HEK293 (cell line): ENCODE data around the gene NSMCE4A.

Source experiments
- GLIS2 ChIP-seq: fragments of 450-650 bp; formaldehyde crosslinking; IDR thresholded peaks from 2 replicates; pipeline ENCODE4 v1.5.1; 2016; ENCODE audit warnings: missing biosample characterization, missing genetic modification characterization
- HOXA7 ChIP-seq: sonication (generic); formaldehyde crosslinking; IDR thresholded peaks from 2 replicates; pipeline ENCODE4 v1.8.1; 2022; ENCODE audit warnings: missing genetic modification reagents, borderline replicate concordance
- MYNN ChIP-seq: fragments of 450-650 bp; formaldehyde crosslinking; IDR thresholded peaks from 2 replicates; pipeline ENCODE4 v1.5.1; 2016; ENCODE audit warnings: missing biosample characterization, missing genetic modification characterization, borderline replicate concordance
- ZFP69B ChIP-seq: fragments of 450-650 bp; formaldehyde crosslinking; IDR thresholded peaks from 2 replicates; pipeline ENCODE4 v1.5.1; 2016; ENCODE audit warnings: missing biosample characterization, missing genetic modification characterization
- ZNF114 ChIP-seq: fragments of 450-650 bp; formaldehyde crosslinking; IDR thresholded peaks from 2 replicates; pipeline ENCODE4 v1.5.0; 2017; ENCODE audit warnings: missing biosample characterization, missing genetic modification characterization
- ZNF174 ChIP-seq: fragments of 450-650 bp; formaldehyde crosslinking; IDR thresholded peaks from 2 replicates; pipeline ENCODE4 v1.5.0; 2017; ENCODE audit warnings: missing biosample characterization, mild to moderate bottlenecking, missing genetic modification characterization
- ZNF184 ChIP-seq: fragments of 450-650 bp; IDR thresholded peaks from 2 replicates; pipeline ENCODE4 v1.5.1; 2018; ENCODE audit warnings: missing biosample characterization, mild to moderate bottlenecking, missing genetic modification characterization
- ZNF239 ChIP-seq: fragments of 450-650 bp; formaldehyde crosslinking; IDR thresholded peaks from 2 replicates; pipeline ENCODE4 v1.5.1; 2016; ENCODE audit warnings: missing biosample characterization, missing genetic modification characterization
- ZNF521 ChIP-seq: fragments of 450-650 bp; formaldehyde crosslinking; IDR thresholded peaks from 2 replicates; pipeline ENCODE4 v1.5.1; 2017; ENCODE audit warnings: missing biosample characterization, mild to moderate bottlenecking, missing genetic modification characterization
- ZNF776 ChIP-seq: fragments of 450-650 bp; formaldehyde crosslinking; IDR thresholded peaks from 2 replicates; pipeline ENCODE4 v1.5.0; 2017; ENCODE audit warnings: missing biosample characterization, missing genetic modification characterization, borderline replicate concordance
- ZNF843 ChIP-seq: fragments of 450-650 bp; formaldehyde crosslinking; IDR thresholded peaks from 2 replicates; pipeline ENCODE4 v1.5.1; 2016; ENCODE audit warnings: missing biosample characterization, missing genetic modification characterization
- TF ChIP-seq, protein P1 (sequence below): fragments of 450-650 bp; formaldehyde crosslinking; IDR thresholded peaks from 2 replicates; pipeline ENCODE4 v1.5.1; 2016; ENCODE audit warnings: missing biosample characterization, missing genetic modification characterization
- TF ChIP-seq, protein P2 (sequence below): fragments of 450-650 bp; formaldehyde crosslinking; IDR thresholded peaks from 2 replicates; pipeline ENCODE4 v1.5.1; 2016; ENCODE audit warnings: missing biosample characterization, missing genetic modification characterization

DNA sequence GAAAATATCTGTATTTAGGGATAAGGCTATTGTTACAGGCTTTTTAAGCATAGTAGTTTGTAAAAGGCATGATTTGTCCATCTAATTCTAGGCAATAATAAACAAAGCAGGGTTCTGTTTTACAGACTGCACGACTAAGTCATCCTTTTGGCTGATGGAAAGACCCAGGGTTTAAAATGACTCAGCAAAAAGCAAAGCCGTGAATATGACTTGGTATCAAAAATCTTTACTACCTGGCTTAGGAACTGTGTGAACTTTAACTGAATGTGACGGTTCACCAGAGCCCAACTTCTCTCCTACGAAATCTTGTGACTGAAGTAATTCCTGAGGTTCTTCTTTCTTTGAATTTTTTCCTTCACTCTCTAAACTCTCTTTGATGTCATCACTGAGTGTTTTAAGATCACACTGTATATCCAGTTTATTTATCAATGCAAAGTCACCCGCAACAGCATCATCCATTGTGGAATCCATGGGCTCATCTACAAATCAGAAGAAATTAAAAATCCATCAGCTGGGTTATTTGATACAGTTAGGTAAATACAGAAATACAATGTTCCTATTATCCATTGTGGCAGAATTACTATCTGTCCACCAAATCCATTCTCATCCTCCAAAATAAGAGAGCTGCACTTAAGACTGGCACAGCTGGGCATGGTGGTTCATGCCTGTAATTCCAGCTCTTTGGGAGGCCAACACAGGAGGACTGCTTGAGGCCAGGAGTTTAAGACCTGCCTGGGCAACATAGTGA, 64.2 kb downstream of the NSMCE4A start:
- TF ChIP-seq ZNF843 (no peak), GLIS2 (no peak), ZNF184 (tag by site-specific recombination) (no peak), ZNF776 (tag by site-specific recombination) (no peak), ZNF114 (tag by site-specific recombination) (no peak), ZFP69B (tag by site-specific recombination) (no peak), ZNF174 (no peak), MYNN (tag by site-specific recombination) (no peak), ZNF239 (tag by site-specific recombination) (no peak), ZNF521 (tag by site-specific recombination) (no peak), HOXA7 (CRISPR knock-in tag) (no peak)
- TF ChIP-seq, protein P1, sequence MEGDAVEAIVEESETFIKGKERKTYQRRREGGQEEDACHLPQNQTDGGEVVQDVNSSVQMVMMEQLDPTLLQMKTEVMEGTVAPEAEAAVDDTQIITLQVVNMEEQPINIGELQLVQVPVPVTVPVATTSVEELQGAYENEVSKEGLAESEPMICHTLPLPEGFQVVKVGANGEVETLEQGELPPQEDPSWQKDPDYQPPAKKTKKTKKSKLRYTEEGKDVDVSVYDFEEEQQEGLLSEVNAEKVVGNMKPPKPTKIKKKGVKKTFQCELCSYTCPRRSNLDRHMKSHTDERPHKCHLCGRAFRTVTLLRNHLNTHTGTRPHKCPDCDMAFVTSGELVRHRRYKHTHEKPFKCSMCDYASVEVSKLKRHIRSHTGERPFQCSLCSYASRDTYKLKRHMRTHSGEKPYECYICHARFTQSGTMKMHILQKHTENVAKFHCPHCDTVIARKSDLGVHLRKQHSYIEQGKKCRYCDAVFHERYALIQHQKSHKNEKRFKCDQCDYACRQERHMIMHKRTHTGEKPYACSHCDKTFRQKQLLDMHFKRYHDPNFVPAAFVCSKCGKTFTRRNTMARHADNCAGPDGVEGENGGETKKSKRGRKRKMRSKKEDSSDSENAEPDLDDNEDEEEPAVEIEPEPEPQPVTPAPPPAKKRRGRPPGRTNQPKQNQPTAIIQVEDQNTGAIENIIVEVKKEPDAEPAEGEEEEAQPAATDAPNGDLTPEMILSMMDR (tag by site-specific recombination): no peak
- TF ChIP-seq, protein P2, sequence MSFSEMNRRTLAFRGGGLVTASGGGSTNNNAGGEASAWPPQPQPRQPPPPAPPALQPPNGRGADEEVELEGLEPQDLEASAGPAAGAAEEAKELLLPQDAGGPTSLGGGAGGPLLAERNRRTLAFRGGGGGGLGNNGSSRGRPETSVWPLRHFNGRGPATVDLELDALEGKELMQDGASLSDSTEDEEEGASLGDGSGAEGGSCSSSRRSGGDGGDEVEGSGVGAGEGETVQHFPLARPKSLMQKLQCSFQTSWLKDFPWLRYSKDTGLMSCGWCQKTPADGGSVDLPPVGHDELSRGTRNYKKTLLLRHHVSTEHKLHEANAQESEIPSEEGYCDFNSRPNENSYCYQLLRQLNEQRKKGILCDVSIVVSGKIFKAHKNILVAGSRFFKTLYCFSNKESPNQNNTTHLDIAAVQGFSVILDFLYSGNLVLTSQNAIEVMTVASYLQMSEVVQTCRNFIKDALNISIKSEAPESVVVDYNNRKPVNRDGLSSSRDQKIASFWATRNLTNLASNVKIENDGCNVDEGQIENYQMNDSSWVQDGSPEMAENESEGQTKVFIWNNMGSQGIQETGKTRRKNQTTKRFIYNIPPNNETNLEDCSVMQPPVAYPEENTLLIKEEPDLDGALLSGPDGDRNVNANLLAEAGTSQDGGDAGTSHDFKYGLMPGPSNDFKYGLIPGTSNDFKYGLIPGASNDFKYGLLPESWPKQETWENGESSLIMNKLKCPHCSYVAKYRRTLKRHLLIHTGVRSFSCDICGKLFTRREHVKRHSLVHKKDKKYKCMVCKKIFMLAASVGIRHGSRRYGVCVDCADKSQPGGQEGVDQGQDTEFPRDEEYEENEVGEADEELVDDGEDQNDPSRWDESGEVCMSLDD (tag by site-specific recombination): no peak
